OCI-LY3 (cell line): ENCODE measurements around the gene LRRFIP2.

Experiments used
- H2AFZ ChIP-seq: fragments of 200-600, 300-600 bp; shearing (Covaris generic); 2 replicates; pipeline ENCODE4 v1.6.0; 2014; ENCODE audit warnings: antibody characterized with exemption, low read depth, low read length
- H3K27ac ChIP-seq: fragments of 200-600, 300-600 bp; sonication (generic); 2 replicates; pipeline ENCODE4 v1.5.1; 2014; ENCODE audit warnings: mild to moderate bottlenecking, low read length, moderate library complexity, mixed read lengths
- H3K27me3 ChIP-seq: fragments of 200-600, 300-600 bp; sonication (generic); 2 replicates; pipeline ENCODE4 v1.6.1; 2014; ENCODE audit warnings: low read depth, low read length, mixed read lengths
- H3K36me3 ChIP-seq: fragments of 200-600, 300-600 bp; sonication (generic); replicated peaks from 2 replicates; pipeline ENCODE3; 2014; ENCODE audit warnings: low read depth, low read length, mixed read lengths
- H3K4me1 ChIP-seq: fragments of 300-600, 200-600 bp; sonication (generic); 2 replicates; pipeline ENCODE4 v1.6.1; 2014; ENCODE audit warnings: low read length, mixed read lengths
- H3K4me2 ChIP-seq: fragments of 200-600, 300-600 bp; sonication (generic); 2 replicates; pipeline ENCODE4 v1.6.1; 2014; ENCODE audit warnings: low read length, mixed read lengths
- H3K4me3 ChIP-seq: fragments of 300-600, 200-600 bp; sonication (generic); 2 replicates; pipeline ENCODE4 v1.5.1; 2014; ENCODE audit warnings: antibody characterized with exemption, mild to moderate bottlenecking, low read length, moderate library complexity
- H3K79me2 ChIP-seq: fragments of 300-600, 200-600 bp; shearing (Covaris generic); 2 replicates; pipeline ENCODE4 v1.6.1; 2014; ENCODE audit warnings: mild to moderate bottlenecking, low read length, mixed read lengths
- H3K9ac ChIP-seq: fragments of 300-600, 200-600 bp; shearing (Covaris generic); 2 replicates; pipeline ENCODE4 v1.6.0; 2014; ENCODE audit warnings: mild to moderate bottlenecking, low read length, moderate library complexity
- H3K9me3 ChIP-seq: fragments of 200-600, 300-600 bp; shearing (Covaris generic); 2 replicates; pipeline ENCODE4 v1.6.1; 2014; ENCODE audit warnings: low read length, mixed read lengths; ENCODE audit not compliant: insufficient read depth
- H4K20me1 ChIP-seq: fragments of 200-600, 300-600 bp; sonication (generic); 2 replicates; pipeline ENCODE4 v1.6.1; 2016; ENCODE audit warnings: low read length, mixed read lengths; ENCODE audit not compliant: insufficient read depth
- CTCF ChIP-seq: fragments of 200-600, 300-600 bp; sonication (generic); IDR thresholded peaks from 2 replicates; pipeline ENCODE4 v1.5.1; 2014; ENCODE audit warnings: antibody characterized with exemption, low read length, low read depth
- EZH2phosphoT487 ChIP-seq: fragments of 200-600 bp; shearing (Covaris generic); IDR thresholded peaks from 2 replicates; pipeline ENCODE4 v1.6.1; 2018; ENCODE audit warnings: antibody characterized with exemption, mixed run types, low read depth

Gene LRRFIP2

GRCh38 chr3:37130448-37130847 is 43.9 kb downstream of the LRRFIP2 start:
- no peak overlapping the region for H3K4me3 ChIP-seq
- H3K27ac ChIP-seq = no peak overlapping the region
- no peaks in the 10 kb centered on the region for H3K36me3 ChIP-seq
- no peak overlapping the region for H2AFZ ChIP-seq
- no peaks in the 10 kb centered on the region for H3K79me2 ChIP-seq
- no peak overlapping the region for H3K9ac ChIP-seq
- no peaks in the 10 kb centered on the region for H3K4me1 ChIP-seq
- H3K9me3 ChIP-seq = no peaks in the 10 kb centered on the region
- no peaks in the 10 kb centered on the region for H4K20me1 ChIP-seq
- no peak overlapping the region for H3K4me2 ChIP-seq
- no peaks in the 10 kb centered on the region for H3K27me3 ChIP-seq
- TF ChIP-seq CTCF (no peak), EZH2phosphoT487 (no peak)

- no peaks in the 10 kb centered on the region for H4K20me1 ChIP-seq
- H3K4me2 ChIP-seq = no peak overlapping the region
- no peaks in the 10 kb centered on the region for H3K36me3 ChIP-seq
- H3K27me3 ChIP-seq = no peaks in the 10 kb centered on the region
- H3K79me2 ChIP-seq = no peaks in the 10 kb centered on the region
- H3K9me3 ChIP-seq = no peaks in the 10 kb centered on the region
- H2AFZ ChIP-seq = no peak overlapping the region
- TF ChIP-seq CTCF (no peak), EZH2phosphoT487 (no peak)
- no peak overlapping the region for H3K9ac ChIP-seq
- H3K4me3 ChIP-seq = no peak overlapping the region
- no peak overlapping the region for H3K27ac ChIP-seq
- H3K4me1 ChIP-seq = no peaks in the 10 kb centered on the region
Observed at GRCh38 chr3:37129871-37130270, 44.5 kb downstream of the LRRFIP2 start.

GRCh38 chr3:37127340-37127739 is 47.0 kb downstream of the LRRFIP2 start:
- no peak for TF ChIP-seq EZH2phosphoT487
- no peak for TF ChIP-seq CTCF
- H3K27me3 ChIP-seq = no peaks in the 10 kb centered on the region
- no peaks in the 10 kb centered on the region for H3K4me1 ChIP-seq
- H3K27ac ChIP-seq = no peak overlapping the region
- no peaks in the 10 kb centered on the region for H3K9me3 ChIP-seq
- no peaks in the 10 kb centered on the region for H4K20me1 ChIP-seq
- H2AFZ ChIP-seq = no peak overlapping the region
- H3K4me3 ChIP-seq = no peak overlapping the region
- H3K4me2 ChIP-seq = no peak overlapping the region
- H3K36me3 ChIP-seq = no peaks in the 10 kb centered on the region
- no peak overlapping the region for H3K9ac ChIP-seq
- H3K79me2 ChIP-seq = no peaks in the 10 kb centered on the region

- H3K4me1 ChIP-seq = no peaks in the 10 kb centered on the region
- no peak overlapping the region for H3K27ac ChIP-seq
Observed at GRCh38 chr3:37126856-37127255, 47.5 kb downstream of the LRRFIP2 start.

More at GRCh38 chr3:37126856-37127255, 47.5 kb downstream of the LRRFIP2 start:
- H3K27me3 ChIP-seq = no peaks in the 10 kb centered on the region
- no peaks in the 10 kb centered on the region for H3K36me3 ChIP-seq
- H4K20me1 ChIP-seq = no peaks in the 10 kb centered on the region
- no peaks in the 10 kb centered on the region for H3K79me2 ChIP-seq
- H3K9me3 ChIP-seq = no peaks in the 10 kb centered on the region
- H3K9ac ChIP-seq = no peak overlapping the region
- no peak overlapping the region for H2AFZ ChIP-seq
- no peak for TF ChIP-seq EZH2phosphoT487
- no peak for TF ChIP-seq CTCF
- no peak overlapping the region for H3K4me3 ChIP-seq
- no peak overlapping the region for H3K4me2 ChIP-seq
